WTC11 (cell line): ENCODE results near the gene PMM1. TPM values are rescaled to one million over a fixed set of nuclear protein-coding genes. Genes with fewer than 3 reads are reported as not detected.

Source experiments
- ATAC-seq: fragments of 200-7000 bp; cut with Tn5 transposase; 2 replicates; pipeline ENCODE4 v1.10.0; 2021; ENCODE audit warnings: mild to moderate bottlenecking, moderate library complexity
- CTCF ChIA-PET: fragments of 300-600 bp; sonication (Branson Sonifier 250); formaldehyde crosslinking; loops from one replicate; lab custom pipeline; 2021; ENCODE audit warnings: antibody characterized with exemption; lab: Charles Lee
- POLR2A ChIA-PET: fragments of 350-600 bp; sonication (Branson Sonifier 250); formaldehyde crosslinking; loops from one replicate; lab custom pipeline; 2021; ENCODE audit warnings: antibody characterized with exemption; lab: Charles Lee
- DNase-seq: peaks from one replicate; pipeline ENCODE4 v3.0.0; 2021; ENCODE audit warnings: low spot score
- H3K27ac Mint-ChIP-seq: 2 replicates; pipeline ENCODE4 v1.8.0; 2021; ENCODE audit warnings: mixed read lengths
- H3K27me3 Mint-ChIP-seq: 2 replicates; pipeline ENCODE4 v1.8.0; 2021; ENCODE audit warnings: low read depth, mild to moderate bottlenecking, moderate library complexity, mixed read lengths
- H3K36me3 Mint-ChIP-seq: 2 replicates; pipeline ENCODE4 v1.8.0; 2021; ENCODE audit warnings: mixed read lengths
- H3K4me1 Mint-ChIP-seq: 2 replicates; pipeline ENCODE4 v1.8.0; 2022; ENCODE audit warnings: mixed read lengths
- H3K4me3 Mint-ChIP-seq: 2 replicates; pipeline ENCODE4 v1.8.0; 2021; ENCODE audit warnings: mild to moderate bottlenecking, moderate library complexity, mixed read lengths
- H3K9me3 Mint-ChIP-seq: 2 replicates; pipeline ENCODE4 v1.8.0; 2021; ENCODE audit warnings: mixed read lengths
- AFF4 ChIP-seq: sonication (generic); formaldehyde crosslinking; IDR thresholded peaks from 2 replicates; pipeline ENCODE4 v1.8.1; 2023; ENCODE audit warnings: mild to moderate bottlenecking, missing genetic modification reagents, borderline replicate concordance
- ATF1 ChIP-seq: sonication (generic); formaldehyde crosslinking; IDR thresholded peaks from 2 replicates; pipeline ENCODE4 v1.8.1; 2023; ENCODE audit warnings: mild to moderate bottlenecking, moderate library complexity, missing genetic modification reagents
- CBFB ChIP-seq: sonication (generic); formaldehyde crosslinking; IDR thresholded peaks from 2 replicates; pipeline ENCODE4 v1.8.1; 2022; ENCODE audit warnings: mild to moderate bottlenecking, low read depth, missing genetic modification reagents
- CREB1 ChIP-seq: sonication (generic); formaldehyde crosslinking; IDR thresholded peaks from 2 replicates; pipeline ENCODE4 v1.8.0; 2023; ENCODE audit warnings: mild to moderate bottlenecking, missing genetic modification reagents
- CREM ChIP-seq: sonication (generic); formaldehyde crosslinking; IDR thresholded peaks from 2 replicates; pipeline ENCODE4 v1.8.1; 2022; ENCODE audit warnings: mild to moderate bottlenecking, missing genetic modification reagents, moderate library complexity
- FOXJ3 ChIP-seq: sonication (generic); formaldehyde crosslinking; IDR thresholded peaks from 2 replicates; pipeline ENCODE4 v1.9.0; 2021; ENCODE audit warnings: missing genetic modification reagents, mild to moderate bottlenecking, borderline replicate concordance
- GTF2I ChIP-seq: fragments of 250-450 bp; sonication (Bioruptor Pico); conservative IDR thresholded peaks from 2 replicates; pipeline ENCODE4 v1.4.0; 2021; ENCODE audit warnings: mild to moderate bottlenecking
- HMGA2 ChIP-seq: fragments of 250-450 bp; sonication (Bioruptor Pico); IDR thresholded peaks from 2 replicates; pipeline ENCODE4 v1.4.0; 2021; ENCODE audit warnings: mild to moderate bottlenecking, moderate library complexity
- NFYB ChIP-seq: sonication (generic); formaldehyde crosslinking; conservative IDR thresholded peaks from 2 replicates; pipeline ENCODE4 v1.8.0; 2022; ENCODE audit warnings: low read depth, missing genetic modification reagents
- PRRX2 ChIP-seq: fragments of 250-450 bp; sonication (Bioruptor Pico); IDR thresholded peaks from 2 replicates; pipeline ENCODE4 v1.8.0; 2021; ENCODE audit warnings: mild to moderate bottlenecking
- SP1 ChIP-seq: sonication (generic); formaldehyde crosslinking; conservative IDR thresholded peaks from 2 replicates; pipeline ENCODE4 v1.8.1; 2022; ENCODE audit warnings: missing genetic modification reagents
- TCF7 ChIP-seq: sonication (generic); formaldehyde crosslinking; IDR thresholded peaks from 2 replicates; pipeline ENCODE4 v1.8.0; 2022; ENCODE audit warnings: mild to moderate bottlenecking, low read depth, missing genetic modification reagents, moderate library complexity
- TEAD4 ChIP-seq: sonication (generic); formaldehyde crosslinking; IDR thresholded peaks from 2 replicates; pipeline ENCODE4 v1.8.0; 2022; ENCODE audit warnings: mild to moderate bottlenecking, missing genetic modification reagents
- USF1 ChIP-seq: sonication (generic); formaldehyde crosslinking; IDR thresholded peaks from 2 replicates; pipeline ENCODE4 v1.8.0; 2022; ENCODE audit warnings: mild to moderate bottlenecking, missing genetic modification reagents
- ZBTB21 ChIP-seq: sonication (generic); formaldehyde crosslinking; IDR thresholded peaks from 2 replicates; pipeline ENCODE4 v1.8.1; 2023; ENCODE audit warnings: mild to moderate bottlenecking, missing genetic modification reagents, borderline replicate concordance
- ZMAT4 ChIP-seq: fragments of 250-450 bp; sonication (Bioruptor Pico); IDR thresholded peaks from 2 replicates; pipeline ENCODE4 v1.9.0; 2021; ENCODE audit warnings: mild to moderate bottlenecking
- ZNF121 ChIP-seq: sonication (generic); formaldehyde crosslinking; IDR thresholded peaks from 2 replicates; pipeline ENCODE4 v1.8.0; 2023; ENCODE audit warnings: missing genetic modification reagents
- ZNF232 ChIP-seq: sonication (generic); formaldehyde crosslinking; IDR thresholded peaks from 2 replicates; pipeline ENCODE4 v1.8.0; 2022; ENCODE audit warnings: mild to moderate bottlenecking, missing genetic modification reagents
- ZNF416 ChIP-seq: fragments of 250-450 bp; sonication (Bioruptor Pico); IDR thresholded peaks from 2 replicates; pipeline ENCODE4 v1.9.0; 2021; ENCODE audit warnings: mild to moderate bottlenecking, inconsistent platforms
- ZNF671 ChIP-seq: fragments of 250-450 bp; sonication (Bioruptor Pico); IDR thresholded peaks from 2 replicates; pipeline ENCODE4 v1.8.0; 2021; ENCODE audit warnings: mild to moderate bottlenecking
- total RNA-seq: library from RNA; stranded (reverse); gene quantifications from 3 replicates; pipeline ENCODE4 v1.2.3, GENCODE V29; 2021
- TF ChIP-seq, protein P1 (sequence below): sonication (generic); formaldehyde crosslinking; IDR thresholded peaks from 2 replicates; pipeline ENCODE4 v1.8.1; 2022; ENCODE audit warnings: mild to moderate bottlenecking, moderate library complexity, missing genetic modification reagents
- TF ChIP-seq, protein P2 (sequence below): sonication (generic); formaldehyde crosslinking; IDR thresholded peaks from 2 replicates; pipeline ENCODE4 v1.8.0; 2023; ENCODE audit warnings: mild to moderate bottlenecking, missing genetic modification reagents
- TF ChIP-seq, protein P3 (sequence below): sonication (generic); formaldehyde crosslinking; IDR thresholded peaks from 2 replicates; pipeline ENCODE4 v1.8.0; 2022; ENCODE audit warnings: mild to moderate bottlenecking, missing genetic modification reagents
- TF ChIP-seq, protein P4 (sequence below): sonication (generic); formaldehyde crosslinking; IDR thresholded peaks from 2 replicates; pipeline ENCODE4 v1.8.1; 2023; ENCODE audit warnings: mild to moderate bottlenecking, moderate library complexity, missing genetic modification reagents

The PMM1 gene
- total RNA-seq, 1 experiment from 2014 or later: 15.7 TPM

GRCh38 chr22:41621099-41621910 is 31.7 kb upstream of the PMM1 start, which contains the start of gene XRCC6 (continued):
- TF ChIP-seq, protein P1, sequence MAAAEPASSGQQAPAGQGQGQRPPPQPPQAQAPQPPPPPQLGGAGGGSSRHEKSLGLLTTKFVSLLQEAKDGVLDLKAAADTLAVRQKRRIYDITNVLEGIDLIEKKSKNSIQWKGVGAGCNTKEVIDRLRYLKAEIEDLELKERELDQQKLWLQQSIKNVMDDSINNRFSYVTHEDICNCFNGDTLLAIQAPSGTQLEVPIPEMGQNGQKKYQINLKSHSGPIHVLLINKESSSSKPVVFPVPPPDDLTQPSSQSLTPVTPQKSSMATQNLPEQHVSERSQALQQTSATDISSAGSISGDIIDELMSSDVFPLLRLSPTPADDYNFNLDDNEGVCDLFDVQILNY (CRISPR knock-in tag): 0 out of 2 replicates have a peak, but pooled peaks have one; percentile 58
- TF ChIP-seq, protein P2, sequence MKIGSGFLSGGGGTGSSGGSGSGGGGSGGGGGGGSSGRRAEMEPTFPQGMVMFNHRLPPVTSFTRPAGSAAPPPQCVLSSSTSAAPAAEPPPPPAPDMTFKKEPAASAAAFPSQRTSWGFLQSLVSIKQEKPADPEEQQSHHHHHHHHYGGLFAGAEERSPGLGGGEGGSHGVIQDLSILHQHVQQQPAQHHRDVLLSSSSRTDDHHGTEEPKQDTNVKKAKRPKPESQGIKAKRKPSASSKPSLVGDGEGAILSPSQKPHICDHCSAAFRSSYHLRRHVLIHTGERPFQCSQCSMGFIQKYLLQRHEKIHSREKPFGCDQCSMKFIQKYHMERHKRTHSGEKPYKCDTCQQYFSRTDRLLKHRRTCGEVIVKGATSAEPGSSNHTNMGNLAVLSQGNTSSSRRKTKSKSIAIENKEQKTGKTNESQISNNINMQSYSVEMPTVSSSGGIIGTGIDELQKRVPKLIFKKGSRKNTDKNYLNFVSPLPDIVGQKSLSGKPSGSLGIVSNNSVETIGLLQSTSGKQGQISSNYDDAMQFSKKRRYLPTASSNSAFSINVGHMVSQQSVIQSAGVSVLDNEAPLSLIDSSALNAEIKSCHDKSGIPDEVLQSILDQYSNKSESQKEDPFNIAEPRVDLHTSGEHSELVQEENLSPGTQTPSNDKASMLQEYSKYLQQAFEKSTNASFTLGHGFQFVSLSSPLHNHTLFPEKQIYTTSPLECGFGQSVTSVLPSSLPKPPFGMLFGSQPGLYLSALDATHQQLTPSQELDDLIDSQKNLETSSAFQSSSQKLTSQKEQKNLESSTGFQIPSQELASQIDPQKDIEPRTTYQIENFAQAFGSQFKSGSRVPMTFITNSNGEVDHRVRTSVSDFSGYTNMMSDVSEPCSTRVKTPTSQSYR: no peak
- TF ChIP-seq SP1 (CRISPR knock-in tag): peak; percentile 79
- no peak for TF ChIP-seq ZNF416
- TF ChIP-seq CREM (CRISPR knock-in tag): peak; percentile 91
- TF ChIP-seq, protein P3, sequence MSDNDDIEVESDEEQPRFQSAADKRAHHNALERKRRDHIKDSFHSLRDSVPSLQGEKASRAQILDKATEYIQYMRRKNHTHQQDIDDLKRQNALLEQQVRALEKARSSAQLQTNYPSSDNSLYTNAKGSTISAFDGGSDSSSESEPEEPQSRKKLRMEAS (CRISPR knock-in tag): peak; percentile 89
- TF ChIP-seq TEAD4 (CRISPR knock-in tag): 0 out of 2 replicates have a peak, but pooled peaks have one; percentile 53
- TF ChIP-seq ZBTB21 (CRISPR knock-in tag): no peak; the same call in 1 of the 2 replicates
- TF ChIP-seq USF1 (CRISPR knock-in tag): peak; percentile 62
- no peak for TF ChIP-seq HMGA2
- no peak for TF ChIP-seq FOXJ3 (CRISPR knock-in tag)
- peak; percentile 59 for TF ChIP-seq CREB1
- TF ChIP-seq ZMAT4 (CRISPR knock-in tag): no peak
- peak; percentile 49; the same call in 1 of the 2 replicates for TF ChIP-seq NFYB (CRISPR knock-in tag)
- no peak; the same call in 1 of the 2 replicates for TF ChIP-seq ZNF121 (CRISPR knock-in tag)
- TF ChIP-seq TCF7 (CRISPR knock-in tag): peak; percentile 81; the same call in 1 of the 2 replicates
- TF ChIP-seq, all 79 proteins: peak for 26

DNA sequence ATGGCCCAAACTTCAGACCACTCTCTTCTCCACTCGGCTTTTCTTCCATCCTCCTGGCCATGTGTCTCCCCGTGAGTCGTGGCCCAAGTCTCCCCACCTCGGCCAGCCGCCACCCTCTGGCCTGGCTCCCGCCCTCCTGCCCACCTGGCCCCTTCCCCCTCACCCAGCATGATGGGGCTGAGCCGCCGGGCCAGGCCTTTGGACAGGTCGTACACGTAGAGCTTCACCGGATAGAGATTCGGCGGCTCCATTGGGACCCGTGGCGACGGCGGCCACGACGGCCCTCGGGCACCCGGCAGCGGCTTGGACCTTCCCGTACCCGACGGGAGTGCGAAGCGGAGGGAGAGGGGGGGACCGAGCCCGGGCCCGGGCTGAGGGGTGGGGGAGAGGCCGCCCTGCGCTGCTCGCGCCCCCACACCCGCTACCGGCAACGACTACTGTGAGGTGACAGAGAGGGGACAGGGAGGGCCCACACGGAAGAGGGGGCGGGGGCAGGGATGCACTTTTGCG is 31.0 kb upstream of the PMM1 start, which contains the start of gene DESI1:
TSS of gene DESI1 (minus strand) at position 455 of the 510 bp plus-strand sequence. CDS start at position 251, 204 bp downstream.
- Mint-ChIP-seq H3K4me1 (peaks cover 20% of the 10 kb centered on the region), H3K9me3 (no peaks in the 10 kb centered on the region), H3K4me3 (peak within 1 kb of the TSS; percentile 94), H3K36me3 (peaks cover 28% of the 10 kb centered on the region), H3K27ac (peak within 1 kb of the TSS; percentile 99), H3K27me3 (no peaks in the 10 kb centered on the region; the same call in 1 of the 2 replicates)
- no peak for DNase-seq
- CTCF ChIA-PET: interaction anchor here (0.8 to 7.1 kb wide), 13 partner anchors 19 to 239 kb away, joined by 3 to 45 read pairs (median 5); partner anchors contain the start of genes ACO2, PHF5A, PMM1 and POLR3H
- POLR2A ChIA-PET: interaction anchor here (1.0 to 2.0 kb wide), 10 partner anchors 9 to 240 kb away, joined by 3 to 12 read pairs (median 4); partner anchors contain the start of genes ACO2, CCDC134, PHF5A and PMM1
- ATAC-seq: peak; percentile 58
- TF ChIP-seq GTF2I (CRISPR knock-in tag) (no peak), CBFB (CRISPR knock-in tag) (no peak), ZNF671 (no peak), AFF4 (CRISPR knock-in tag) (no peak), ATF1 (no peak), ZNF232 (CRISPR knock-in tag) (0 out of 2 replicates have a peak, but pooled peaks have one; percentile 74), PRRX2 (CRISPR knock-in tag) (no peak)
- TF ChIP-seq, protein P4, sequence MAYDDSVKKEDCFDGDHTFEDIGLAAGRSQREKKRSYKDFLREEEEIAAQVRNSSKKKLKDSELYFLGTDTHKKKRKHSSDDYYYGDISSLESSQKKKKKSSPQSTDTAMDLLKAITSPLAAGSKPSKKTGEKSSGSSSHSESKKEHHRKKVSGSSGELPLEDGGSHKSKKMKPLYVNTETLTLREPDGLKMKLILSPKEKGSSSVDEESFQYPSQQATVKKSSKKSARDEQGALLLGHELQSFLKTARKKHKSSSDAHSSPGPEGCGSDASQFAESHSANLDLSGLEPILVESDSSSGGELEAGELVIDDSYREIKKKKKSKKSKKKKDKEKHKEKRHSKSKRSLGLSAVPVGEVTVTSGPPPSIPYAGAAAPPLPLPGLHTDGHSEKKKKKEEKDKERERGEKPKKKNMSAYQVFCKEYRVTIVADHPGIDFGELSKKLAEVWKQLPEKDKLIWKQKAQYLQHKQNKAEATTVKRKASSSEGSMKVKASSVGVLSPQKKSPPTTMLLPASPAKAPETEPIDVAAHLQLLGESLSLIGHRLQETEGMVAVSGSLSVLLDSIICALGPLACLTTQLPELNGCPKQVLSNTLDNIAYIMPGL (CRISPR knock-in tag): no peak
